Uterus (tissue), 2 donors: ENCODE measurements around the gene MRPL9.

Experiments used
- CTCF ChIP-seq, 4 experiments: fragments of 200-600 bp in 2 of 4; fragments of 450-650 bp in 2 of 4; sonication (generic) in 2 of 4; IDR thresholded peaks; one replicate each; pipeline ENCODE4 v1.5.1; 2016 to 2019; ENCODE audit warnings: antibody characterized with exemption in 4 of 4, mild to moderate bottlenecking in 2 of 4, moderate library complexity in 1 of 4
- POLR2A ChIP-seq, 2 donors: fragments of 450-650 bp; IDR thresholded peaks; one replicate each; pipeline ENCODE4 v1.6.1; 2016; ENCODE audit warnings: antibody characterized with exemption in 2 of 2, mild to moderate bottlenecking in 1 of 2, moderate library complexity in 1 of 2

DNA sequence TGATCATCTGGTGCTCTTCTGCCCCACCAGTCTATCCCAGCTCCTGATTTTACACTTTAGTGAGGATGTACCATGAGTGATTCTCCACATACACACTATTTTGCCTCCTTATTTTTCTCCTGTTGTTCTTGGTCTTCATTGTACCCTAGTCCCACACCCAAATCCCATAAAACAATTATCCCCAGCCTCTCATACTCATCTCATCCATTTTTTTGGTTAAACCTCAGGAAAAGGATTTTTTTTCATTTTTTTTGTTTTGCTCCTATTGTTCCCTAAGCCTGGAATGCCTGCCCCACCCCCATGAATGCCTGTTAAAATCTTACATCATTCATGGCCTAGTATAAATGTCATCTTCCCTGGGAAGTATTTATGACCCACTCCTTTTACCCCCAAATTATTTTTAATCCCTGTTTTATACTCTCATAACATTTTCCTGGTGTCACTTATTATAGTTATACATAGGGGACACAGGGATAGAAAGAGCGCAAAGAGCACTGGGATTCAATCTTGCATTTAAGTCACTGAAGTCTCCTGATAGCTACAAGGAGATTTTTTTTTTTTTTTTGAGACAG is 46.8 kb upstream of the MRPL9 start:
- no peak for TF ChIP-seq POLR2A (IDR thresholded peaks at IDR 0.05)
- TF ChIP-seq CTCF (IDR thresholded peaks at IDR 0.05) = no peak
